Cortex of kidney (tissue), 1 donor: ENCODE results near the gene ANKRD18A.

Source experiments
- DNase-seq: peaks from one replicate; lab custom pipeline; 2025; lab: John Stamatoyannopoulos, UW

ANKRD18A gene

DNA sequence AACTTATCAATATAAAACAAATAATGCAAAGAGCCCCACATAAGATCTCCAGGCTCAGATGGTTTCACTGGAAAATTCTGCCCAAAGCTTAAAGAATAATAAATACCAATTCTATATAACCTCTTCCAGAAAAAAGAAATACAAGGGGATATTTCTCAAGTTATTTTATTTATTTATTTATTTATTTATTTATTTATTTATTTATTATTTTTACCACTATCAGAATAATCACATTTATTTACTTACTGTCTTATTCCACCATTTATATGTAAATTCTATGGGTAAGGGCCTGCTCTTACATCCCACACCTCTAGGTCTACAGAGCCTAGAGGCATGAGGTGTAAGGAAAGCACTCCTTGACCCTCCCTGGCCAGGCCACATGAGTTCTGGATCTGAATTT lies 91.1 kb downstream of the ANKRD18A start:
- no peak for DNase-seq

- no peak for DNase-seq
These were observed 92.9 kb downstream of the ANKRD18A start for GRCh38 chr9:38527503-38527902.

- DNase-seq: no peak
These were observed 93.8 kb downstream of the ANKRD18A start for GRCh38 chr9:38526591-38526990.

- no peak for DNase-seq
These were observed 97.3 kb downstream of the ANKRD18A start for GRCh38 chr9:38523121-38523520.

GRCh38 chr9:38521762-38522161 lies 98.6 kb downstream of the ANKRD18A start:
- no peak for DNase-seq
